Endothelial cell of umbilical vein (primary cell): ENCODE results near the gene PI4KB.

ENCODE experiments used
- EZH2 ChIP-seq: IDR thresholded peaks from 2 replicates; pipeline ENCODE4 v1.6.1; 2012; ENCODE audit warnings: borderline replicate concordance, low read depth, mild to moderate bottlenecking, moderate library complexity, low read length, inconsistent platforms; ENCODE audit not compliant: severe bottlenecking
- FOS ChIP-seq: IDR thresholded peaks from 2 replicates; pipeline ENCODE4 v1.6.1; 2011; ENCODE audit warnings: mild to moderate bottlenecking, low read length, moderate library complexity, borderline replicate concordance; ENCODE audit not compliant: insufficient read depth
- JUN ChIP-seq: IDR thresholded peaks from 2 replicates; pipeline ENCODE4 v1.6.1; 2011; ENCODE audit warnings: borderline replicate concordance, low read depth; ENCODE audit not compliant: insufficient read length, insufficient read depth
- MAX ChIP-seq: IDR thresholded peaks from 2 replicates; pipeline ENCODE4 v1.6.1; 2011; ENCODE audit not compliant: insufficient read depth, insufficient read length
- MYC ChIP-seq: IDR thresholded peaks from one replicate; pipeline ENCODE4 v1.6.1; 2011; ENCODE audit warnings: mild to moderate bottlenecking, low read depth, low read length
- POLR2A ChIP-seq: IDR thresholded peaks from 2 replicates; pipeline ENCODE4 v1.6.1; 2012; ENCODE audit warnings: low read depth, mild to moderate bottlenecking, control low read depth, low read length
- TF ChIP-seq, protein P1 (sequence below), 2 donors: IDR thresholded peaks; 1 replicate in 1 of 2; 2 replicates in 1 of 2; pipeline ENCODE4 v1.5.1; 2011; ENCODE audit warnings: low read length in 2 of 2, mild to moderate bottlenecking in 2 of 2, moderate library complexity in 2 of 2, control low read depth in 1 of 2, inconsistent platforms in 1 of 2, low read depth in 1 of 2; ENCODE audit not compliant: insufficient read depth in 1 of 2; ENCODE audit errors: extremely low read depth in 1 of 2

DNA sequence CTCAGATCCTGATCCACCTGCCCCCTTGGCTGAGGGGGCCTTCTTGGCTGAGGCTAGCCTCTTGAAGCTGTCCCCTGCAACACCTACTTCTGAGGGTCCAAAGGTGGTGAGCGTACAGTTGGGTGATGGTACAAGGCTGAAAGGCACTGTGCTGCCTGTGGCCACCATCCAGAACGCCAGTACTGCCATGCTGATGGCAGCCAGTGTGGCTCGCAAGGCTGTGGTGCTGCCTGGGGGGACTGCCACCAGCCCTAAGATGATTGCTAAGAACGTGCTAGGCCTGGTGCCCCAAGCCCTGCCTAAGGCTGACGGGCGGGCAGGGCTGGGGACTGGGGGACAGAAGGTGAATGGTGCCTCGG lies 39.9 kb downstream of the PI4KB start:
- TF ChIP-seq, protein P1, sequence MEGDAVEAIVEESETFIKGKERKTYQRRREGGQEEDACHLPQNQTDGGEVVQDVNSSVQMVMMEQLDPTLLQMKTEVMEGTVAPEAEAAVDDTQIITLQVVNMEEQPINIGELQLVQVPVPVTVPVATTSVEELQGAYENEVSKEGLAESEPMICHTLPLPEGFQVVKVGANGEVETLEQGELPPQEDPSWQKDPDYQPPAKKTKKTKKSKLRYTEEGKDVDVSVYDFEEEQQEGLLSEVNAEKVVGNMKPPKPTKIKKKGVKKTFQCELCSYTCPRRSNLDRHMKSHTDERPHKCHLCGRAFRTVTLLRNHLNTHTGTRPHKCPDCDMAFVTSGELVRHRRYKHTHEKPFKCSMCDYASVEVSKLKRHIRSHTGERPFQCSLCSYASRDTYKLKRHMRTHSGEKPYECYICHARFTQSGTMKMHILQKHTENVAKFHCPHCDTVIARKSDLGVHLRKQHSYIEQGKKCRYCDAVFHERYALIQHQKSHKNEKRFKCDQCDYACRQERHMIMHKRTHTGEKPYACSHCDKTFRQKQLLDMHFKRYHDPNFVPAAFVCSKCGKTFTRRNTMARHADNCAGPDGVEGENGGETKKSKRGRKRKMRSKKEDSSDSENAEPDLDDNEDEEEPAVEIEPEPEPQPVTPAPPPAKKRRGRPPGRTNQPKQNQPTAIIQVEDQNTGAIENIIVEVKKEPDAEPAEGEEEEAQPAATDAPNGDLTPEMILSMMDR (IDR thresholded peaks at IDR 0.05; ENCODE audit: extremely low read depth in 1 of 2, insufficient read depth in 1 of 2, low read depth in 1 of 2, low read length in 2 of 2) = no peak
- no peak for TF ChIP-seq FOS
- TF ChIP-seq EZH2 = no peak
- TF ChIP-seq POLR2A = no peak
- no peak for TF ChIP-seq JUN
- no peak for TF ChIP-seq MAX
- no peak for TF ChIP-seq MYC
